Vagina (tissue), 2 donors: ENCODE measurements around the gene FKBP1B. TPM values are rescaled to one million over a fixed set of nuclear protein-coding genes. Genes with fewer than 3 reads are reported as not detected.

Experiments
- DNase-seq, 2 donors: peaks; one replicate each; pipeline ENCODE4 v3.0.0-alpha.2; 2017; ENCODE audit errors: extremely low spot score in 2 of 2
- H3K27ac ChIP-seq: fragments of 200-600 bp; sonication (generic); one replicate; pipeline ENCODE4 v1.5.1; 2019
- H3K27me3 ChIP-seq: fragments of 200-600 bp; sonication (generic); one replicate; pipeline ENCODE4 v1.5.1; 2019
- H3K36me3 ChIP-seq, 2 donors: fragments of 200-600 bp; sonication (generic); one replicate each; pipeline ENCODE4 v1.5.1; 2017 to 2019
- H3K4me1 ChIP-seq: fragments of 200-600 bp; sonication (generic); one replicate; pipeline ENCODE4 v1.5.1; 2019
- H3K4me3 ChIP-seq, 2 donors: fragments of 200-600 bp; sonication (generic); 1 replicate in 1 of 2; 2 replicates in 1 of 2; pipeline ENCODE4 v1.5.1; 2016 to 2019
- H3K9me3 ChIP-seq: fragments of 200-600 bp; sonication (generic); one replicate; pipeline ENCODE4 v1.5.1; 2019
- CTCF ChIP-seq, 3 experiments: fragments of 450-650 bp in 2 of 3; fragments of 200-600 bp in 1 of 3; sonication (generic) in 1 of 3; IDR thresholded peaks; one replicate each; pipeline ENCODE4 v1.5.1; 2017 to 2019; ENCODE audit warnings: antibody characterized with exemption in 3 of 3, mild to moderate bottlenecking in 2 of 3, moderate library complexity in 2 of 3
- POLR2A ChIP-seq, 2 donors: fragments of 450-650 bp; IDR thresholded peaks; one replicate each; pipeline ENCODE4 v1.6.1; 2017; ENCODE audit warnings: antibody characterized with exemption in 2 of 2, mild to moderate bottlenecking in 2 of 2, moderate library complexity in 2 of 2
- POLR2AphosphoS5 ChIP-seq, 2 donors: sonication (generic); formaldehyde crosslinking; IDR thresholded peaks; one replicate each; pipeline ENCODE4 v1.9.0; 2017; ENCODE audit warnings: antibody characterized with exemption in 2 of 2, mild to moderate bottlenecking in 2 of 2, low read depth in 1 of 2; ENCODE audit not compliant: insufficient read depth in 1 of 2
- intact Hi-C: fragments of 100-400 bp; cut with DNase I; formaldehyde crosslinking; loops from one replicate; pipeline ENCODE4 v1.15.1; 2023
- total RNA-seq: library from RNA; depleted of rRNA; stranded (reverse); fragments of >200 nt; gene quantifications from one replicate; pipeline ENCODE4 v1.2.3, GENCODE V29; 2016

FKBP1B gene
- total RNA-seq, 1 donor from 2014 or later, result 14.2 TPM

DNA sequence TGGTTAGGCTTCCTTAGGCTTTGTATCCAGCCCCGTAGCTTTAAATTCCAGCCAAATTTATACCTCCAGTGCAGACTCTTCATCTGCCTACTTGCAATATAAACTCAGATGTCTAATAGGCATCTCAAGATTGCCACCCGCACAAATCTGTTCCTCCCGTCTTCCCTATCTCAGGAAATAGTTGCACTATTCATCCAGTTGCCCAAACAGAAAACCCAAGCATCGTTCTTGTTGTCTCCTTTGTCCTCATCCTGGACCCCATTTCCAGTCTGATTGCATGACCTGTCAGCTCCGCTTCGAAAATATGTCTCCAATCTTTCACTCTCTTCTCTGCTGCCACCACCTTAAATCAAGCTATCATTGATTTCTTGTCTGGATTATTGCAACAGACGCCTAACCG lies 2.3 kb downstream of the FKBP1B start:
- Histone ChIP-seq H3K36me3 (no peaks in the 10 kb centered on the region), H3K27me3 (no peaks in the 10 kb centered on the region), H3K27ac (no peak overlapping the region), H3K4me3 (no peak overlapping the region), H3K4me1 (peaks cover 24% of the 10 kb centered on the region), H3K9me3 (no peaks in the 10 kb centered on the region)
- TF ChIP-seq CTCF (IDR thresholded peaks at IDR 0.05) (no peak), POLR2AphosphoS5 (IDR thresholded peaks at IDR 0.05; ENCODE audit: insufficient read depth in 1 of 2, low read depth in 1 of 2) (no peak), POLR2A (IDR thresholded peaks at IDR 0.05) (no peak)
- DNase-seq, result no peak
- intact Hi-C loops, result no loop called here

DNA sequence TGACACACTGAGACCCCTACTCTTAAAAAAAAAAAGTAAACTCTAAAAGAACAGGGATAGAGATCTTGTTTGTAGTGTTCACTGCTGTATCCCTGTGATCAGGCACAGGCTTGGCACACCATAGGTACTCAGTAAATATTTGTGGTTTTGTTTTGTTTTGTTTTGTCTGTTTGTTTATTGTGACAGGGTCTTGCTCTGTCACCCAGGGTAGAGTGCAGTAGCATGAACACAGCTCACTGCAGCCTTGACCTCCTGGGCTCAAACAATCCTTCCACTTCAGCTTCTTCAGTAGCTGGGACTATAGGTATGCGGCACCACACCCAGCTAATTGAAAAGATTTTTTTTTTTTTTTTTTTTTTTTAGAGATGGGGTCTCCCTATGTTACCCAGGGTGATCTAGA lies 3.4 kb downstream of the FKBP1B start:
- no peaks in the 10 kb centered on the region for H3K27me3 ChIP-seq
- intact Hi-C loops, result no loop called here

GRCh38 chr2:24054366-24055010 lies 4.9 kb downstream of the FKBP1B start:
- no peaks in the 10 kb centered on the region for H3K36me3 ChIP-seq
- intact Hi-C loops, result no loop called here
- H3K4me1 ChIP-seq, result peaks cover 11% of the 10 kb centered on the region
- H3K27me3 ChIP-seq, result no peaks in the 10 kb centered on the region
- H3K9me3 ChIP-seq, result no peaks in the 10 kb centered on the region
- no peak overlapping the region for H3K27ac ChIP-seq
- no peak overlapping the region for H3K4me3 ChIP-seq
- no peak for TF ChIP-seq POLR2A (IDR thresholded peaks at IDR 0.05)
- TF ChIP-seq POLR2AphosphoS5 (IDR thresholded peaks at IDR 0.05; ENCODE audit: insufficient read depth in 1 of 2, low read depth in 1 of 2), result no peak
- TF ChIP-seq CTCF (IDR thresholded peaks at IDR 0.05), result no peak
- no peak for DNase-seq

More for the DNA sequence above, 3.4 kb downstream of the FKBP1B start:
- H3K9me3 ChIP-seq, result no peaks in the 10 kb centered on the region
- TF ChIP-seq CTCF (IDR thresholded peaks at IDR 0.05) (no peak), POLR2A (IDR thresholded peaks at IDR 0.05) (no peak), POLR2AphosphoS5 (IDR thresholded peaks at IDR 0.05; ENCODE audit: insufficient read depth in 1 of 2, low read depth in 1 of 2) (no peak)
- peaks cover 20% of the 10 kb centered on the region for H3K4me1 ChIP-seq
- H3K36me3 ChIP-seq, result no peaks in the 10 kb centered on the region
- no peak overlapping the region for H3K4me3 ChIP-seq
- DNase-seq, result no peak
- no peak overlapping the region for H3K27ac ChIP-seq

- no peak for DNase-seq
- Histone ChIP-seq H3K36me3 (no peaks in the 10 kb centered on the region), H3K4me1 (peaks cover under 1% of the 10 kb centered on the region), H3K4me3 (no peak overlapping the region), H3K9me3 (no peaks in the 10 kb centered on the region), H3K27ac (no peak overlapping the region), H3K27me3 (no peaks in the 10 kb centered on the region)
- TF ChIP-seq POLR2AphosphoS5 (IDR thresholded peaks at IDR 0.05; ENCODE audit: insufficient read depth in 1 of 2, low read depth in 1 of 2), result no peak
- no peak for TF ChIP-seq POLR2A (IDR thresholded peaks at IDR 0.05)
- no peak for TF ChIP-seq CTCF (IDR thresholded peaks at IDR 0.05)
- intact Hi-C loops, result no loop called here
Observed at GRCh38 chr2:24055750-24056149, 6.2 kb downstream of the FKBP1B start.

DNA sequence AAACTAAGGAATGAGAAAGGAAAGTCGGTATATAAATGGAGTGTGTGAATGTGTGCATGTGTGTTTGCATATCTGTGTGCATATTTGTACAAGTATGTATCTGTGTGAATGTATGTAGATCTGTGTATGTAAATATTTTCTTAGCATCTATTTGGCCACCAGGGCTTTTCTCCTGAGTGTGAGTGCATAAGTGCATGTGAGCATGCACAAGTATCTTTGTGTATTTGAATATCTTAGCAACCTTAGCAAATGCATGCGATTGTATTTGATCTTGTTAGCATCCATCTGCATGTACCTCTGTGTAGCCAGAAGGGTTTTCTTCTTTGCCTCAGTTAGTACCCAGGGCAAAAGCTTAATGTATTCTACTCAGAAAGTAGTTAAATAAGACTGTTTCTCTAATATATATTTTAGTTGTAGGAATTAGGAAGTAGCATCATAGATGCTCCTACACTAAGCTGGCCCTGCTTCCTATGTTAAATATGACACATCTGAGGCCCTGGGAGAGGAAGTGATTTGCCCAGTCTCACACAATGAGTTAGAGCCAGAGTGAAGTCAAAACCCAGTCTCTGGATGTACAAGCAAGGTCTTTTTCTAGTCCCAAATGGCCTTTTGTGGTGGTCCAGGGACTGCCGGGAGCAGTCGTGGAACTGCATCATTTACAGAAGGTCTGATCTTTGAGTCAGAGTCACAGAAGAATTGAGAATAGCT lies 9.2 kb downstream of the FKBP1B start:
- DNase-seq, result no peak
- no peak overlapping the region for H3K27ac ChIP-seq
- H3K27me3 ChIP-seq, result no peaks in the 10 kb centered on the region
- TF ChIP-seq POLR2A (IDR thresholded peaks at IDR 0.05), result no peak
- no peak for TF ChIP-seq POLR2AphosphoS5 (IDR thresholded peaks at IDR 0.05; ENCODE audit: insufficient read depth in 1 of 2, low read depth in 1 of 2)
- no peak for TF ChIP-seq CTCF (IDR thresholded peaks at IDR 0.05)
- no peaks in the 10 kb centered on the region for H3K36me3 ChIP-seq
- no peaks in the 10 kb centered on the region for H3K4me1 ChIP-seq
- H3K9me3 ChIP-seq, result no peaks in the 10 kb centered on the region
- intact Hi-C loops, result no loop called here
- no peak overlapping the region for H3K4me3 ChIP-seq
